ENCODE results near the gene FSIP2.
"Not testable (repeated sequence)": the region's sequence is repeated elsewhere in the genome, so short reads cannot be mapped to it uniquely, and the experiment has no call there.

FSIP2 gene

GRCh38 chr2:185796758-185797157, 58.2 kb downstream of the FSIP2 start:
- DNase-seq (ENCODE audit: low read depth in 2 of 3, low spot score in 2 of 3) = no peak

GRCh38 chr2:185802926-185803325, 64.3 kb downstream of the FSIP2 start:
- no peak for DNase-seq (ENCODE audit: low read depth in 2 of 3, low spot score in 2 of 3)

GRCh38 chr2:185806783-185807182, 68.2 kb downstream of the FSIP2 start:
- DNase-seq (ENCODE audit: low read depth in 2 of 3, low spot score in 2 of 3) = no peak

GRCh38 chr2:185807351-185807750, 68.7 kb downstream of the FSIP2 start:
- DNase-seq (ENCODE audit: low read depth in 2 of 3, low spot score in 2 of 3) = no peak

GRCh38 chr2:185811580-185811979, 73.0 kb downstream of the FSIP2 start:
- DNase-seq (ENCODE audit: low read depth in 2 of 3, low spot score in 2 of 3) = no peak

- no peak for DNase-seq (ENCODE audit: low read depth in 2 of 3, low spot score in 2 of 3)
These were observed 75.1 kb downstream of the FSIP2 start for GRCh38 chr2:185813707-185814106.

- DNase-seq (ENCODE audit: low read depth in 2 of 3, low spot score in 2 of 3) = no peak
These were observed 79.4 kb downstream of the FSIP2 start for GRCh38 chr2:185817991-185818390.

GRCh38 chr2:185821467-185821866, 82.9 kb downstream of the FSIP2 start:
- DNase-seq (ENCODE audit: low read depth in 2 of 3, low spot score in 2 of 3) = no peak

- DNase-seq (ENCODE audit: low read depth in 2 of 3, low spot score in 2 of 3) = no peak
These were observed 85.2 kb downstream of the FSIP2 start for GRCh38 chr2:185823773-185824172.

GRCh38 chr2:185825557-185825956, 87.0 kb downstream of the FSIP2 start:
- DNase-seq (ENCODE audit: low read depth in 2 of 3, low spot score in 2 of 3) = no peak

GRCh38 chr2:185828326-185828725, 89.7 kb downstream of the FSIP2 start:
- DNase-seq (ENCODE audit: low read depth in 2 of 3, low spot score in 2 of 3) = no peak

- no peak for DNase-seq (ENCODE audit: low read depth in 2 of 3, low spot score in 2 of 3)
These were observed 95.3 kb downstream of the FSIP2 start for GRCh38 chr2:185833864-185834263.

- DNase-seq (ENCODE audit: low read depth in 2 of 3, low spot score in 2 of 3) = no peak
These were observed 97.4 kb downstream of the FSIP2 start for GRCh38 chr2:185835974-185836373.

- no peak for DNase-seq (ENCODE audit: low read depth in 2 of 3, low spot score in 2 of 3)
These were observed 116.3 kb downstream of the FSIP2 start for GRCh38 chr2:185854885-185855284.

- no peak for DNase-seq (ENCODE audit: low read depth in 2 of 3, low spot score in 2 of 3)
These were observed 119.1 kb downstream of the FSIP2 start for GRCh38 chr2:185857691-185858090.

- no peak for DNase-seq (ENCODE audit: low read depth in 2 of 3, low spot score in 2 of 3)
These were observed 120.9 kb downstream of the FSIP2 start for GRCh38 chr2:185859506-185859905.

GRCh38 chr2:185860321-185860720, 121.7 kb downstream of the FSIP2 start:
- DNase-seq (ENCODE audit: low read depth in 2 of 3, low spot score in 2 of 3) = no peak

GRCh38 chr2:185862657-185863398, 124.2 kb downstream of the FSIP2 start:
- DNase-seq (ENCODE audit: low read depth in 2 of 3, low spot score in 2 of 3) = no peak

GRCh38 chr2:185864468-185865260, 126.1 kb downstream of the FSIP2 start:
- not testable (repeated sequence) for DNase-seq (ENCODE audit: low read depth in 2 of 3, low spot score in 2 of 3)

- DNase-seq (ENCODE audit: low read depth in 2 of 3, low spot score in 2 of 3) = no peak
These were observed 136.7 kb downstream of the FSIP2 start for GRCh38 chr2:185875136-185875931.

- DNase-seq (ENCODE audit: low read depth in 2 of 3, low spot score in 2 of 3) = no peak
These were observed 137.6 kb downstream of the FSIP2 start for GRCh38 chr2:185876234-185876633.

GRCh38 chr2:185880396-185880795, 141.8 kb downstream of the FSIP2 start:
- DNase-seq (ENCODE audit: low read depth in 2 of 3, low spot score in 2 of 3) = no peak

Data from activated CD8-positive, alpha-beta memory T cell treated with anti-CD3 and anti-CD28 coated beads for 48 hours (primary cell).